ENCODE measurements around the gene KCTD16.

DNA sequence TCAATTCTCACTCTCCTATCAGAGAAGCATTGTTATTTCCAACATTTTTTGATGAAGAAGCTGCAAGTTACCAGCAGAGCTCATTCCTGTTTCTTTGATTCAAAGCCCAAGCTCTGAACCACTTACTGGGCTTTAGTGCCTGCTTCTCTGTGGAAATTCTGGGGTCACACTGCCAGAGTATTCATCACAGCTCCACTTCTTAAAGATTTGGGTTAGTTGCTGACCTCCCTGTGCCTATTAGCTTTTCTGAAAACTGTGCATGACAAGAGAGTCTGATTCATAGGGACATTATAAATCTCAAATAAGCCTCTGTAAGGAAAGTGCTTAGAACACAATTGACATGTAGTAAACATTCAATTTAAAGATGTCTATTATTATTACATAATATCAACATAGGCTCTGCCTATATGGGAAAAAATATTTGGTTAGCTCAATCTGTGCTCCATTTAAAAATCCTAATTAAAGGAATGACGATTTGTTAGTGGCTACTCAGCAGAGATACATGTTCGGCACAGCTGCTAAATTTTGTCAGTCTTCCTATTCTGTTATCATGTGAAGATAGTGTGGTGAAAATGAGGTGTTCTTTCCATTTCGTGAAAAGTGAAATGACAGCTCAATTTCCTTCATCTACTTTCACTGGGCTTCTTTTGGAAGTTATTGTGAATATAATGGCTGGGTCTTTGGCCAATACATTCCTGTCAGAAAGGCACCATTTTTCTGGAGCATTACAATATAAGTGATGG, 293.0 kb downstream of the KCTD16 start:
- TF ChIP-seq, protein P1, sequence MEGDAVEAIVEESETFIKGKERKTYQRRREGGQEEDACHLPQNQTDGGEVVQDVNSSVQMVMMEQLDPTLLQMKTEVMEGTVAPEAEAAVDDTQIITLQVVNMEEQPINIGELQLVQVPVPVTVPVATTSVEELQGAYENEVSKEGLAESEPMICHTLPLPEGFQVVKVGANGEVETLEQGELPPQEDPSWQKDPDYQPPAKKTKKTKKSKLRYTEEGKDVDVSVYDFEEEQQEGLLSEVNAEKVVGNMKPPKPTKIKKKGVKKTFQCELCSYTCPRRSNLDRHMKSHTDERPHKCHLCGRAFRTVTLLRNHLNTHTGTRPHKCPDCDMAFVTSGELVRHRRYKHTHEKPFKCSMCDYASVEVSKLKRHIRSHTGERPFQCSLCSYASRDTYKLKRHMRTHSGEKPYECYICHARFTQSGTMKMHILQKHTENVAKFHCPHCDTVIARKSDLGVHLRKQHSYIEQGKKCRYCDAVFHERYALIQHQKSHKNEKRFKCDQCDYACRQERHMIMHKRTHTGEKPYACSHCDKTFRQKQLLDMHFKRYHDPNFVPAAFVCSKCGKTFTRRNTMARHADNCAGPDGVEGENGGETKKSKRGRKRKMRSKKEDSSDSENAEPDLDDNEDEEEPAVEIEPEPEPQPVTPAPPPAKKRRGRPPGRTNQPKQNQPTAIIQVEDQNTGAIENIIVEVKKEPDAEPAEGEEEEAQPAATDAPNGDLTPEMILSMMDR (IDR thresholded peaks at IDR 0.05; ENCODE audit: insufficient read depth, low read depth, low read length) = no peak
- no peak for TF ChIP-seq EZH2 (IDR thresholded peaks at IDR 0.05; ENCODE audit: insufficient read depth, low read length)
